HG02973 (cell line): ENCODE data around the gene CACNA2D3.

ENCODE experiments used
- ATAC-seq: cut with Tn5 transposase; IDR thresholded peaks from one replicate; pipeline ENCODE4 v1.9.1; 2021; ENCODE audit warnings: moderate library complexity; ENCODE audit not compliant: unreplicated experiment

CACNA2D3 gene

GRCh38 chr3:54213907-54214306, 91.6 kb downstream of the CACNA2D3 start:
- ATAC-seq, result no peak

GRCh38 chr3:54214845-54215244, 92.5 kb downstream of the CACNA2D3 start:
- ATAC-seq, result no peak

GRCh38 chr3:54215521-54215920, 93.2 kb downstream of the CACNA2D3 start:
- no peak for ATAC-seq

- no peak for ATAC-seq
Observed at GRCh38 chr3:54217828-54218227, 95.5 kb downstream of the CACNA2D3 start.

GRCh38 chr3:54222316-54222715, 100.0 kb downstream of the CACNA2D3 start:
- no peak for ATAC-seq

- ATAC-seq, result no peak
Observed at GRCh38 chr3:54223063-54223462, 100.7 kb downstream of the CACNA2D3 start.

GRCh38 chr3:54225841-54226528, 103.6 kb downstream of the CACNA2D3 start:
- no peak for ATAC-seq

GRCh38 chr3:54228806-54229205, 106.5 kb downstream of the CACNA2D3 start:
- ATAC-seq, result no peak

- ATAC-seq, result no peak
Observed at GRCh38 chr3:54232618-54233017, 110.3 kb downstream of the CACNA2D3 start.

- no peak for ATAC-seq
Observed at GRCh38 chr3:54235998-54236397, 113.6 kb downstream of the CACNA2D3 start.

- ATAC-seq, result no peak
Observed at GRCh38 chr3:54237109-54237508, 114.8 kb downstream of the CACNA2D3 start.

GRCh38 chr3:54237788-54238502, 115.6 kb downstream of the CACNA2D3 start:
- ATAC-seq, result no peak

- ATAC-seq, result no peak
Observed at GRCh38 chr3:54240309-54240708, 118.0 kb downstream of the CACNA2D3 start.

- ATAC-seq, result no peak
Observed at GRCh38 chr3:54243056-54243931, 120.9 kb downstream of the CACNA2D3 start.

- ATAC-seq, result no peak
Observed at GRCh38 chr3:54243960-54244682, 121.8 kb downstream of the CACNA2D3 start.

GRCh38 chr3:54251705-54252104, 129.4 kb downstream of the CACNA2D3 start:
- ATAC-seq, result no peak

- ATAC-seq, result no peak
Observed at GRCh38 chr3:54257125-54257720, 134.9 kb downstream of the CACNA2D3 start.

GRCh38 chr3:54259636-54260035, 137.3 kb downstream of the CACNA2D3 start:
- no peak for ATAC-seq

- no peak for ATAC-seq
Observed at GRCh38 chr3:54261141-54261540, 138.8 kb downstream of the CACNA2D3 start.

GRCh38 chr3:54262541-54262940, 140.2 kb downstream of the CACNA2D3 start:
- ATAC-seq, result no peak

GRCh38 chr3:54262946-54263345, 140.6 kb downstream of the CACNA2D3 start:
- ATAC-seq, result no peak
